ENCODE measurements around the gene CHST15. TPM values are rescaled to one million over a fixed set of nuclear protein-coding genes. Genes with fewer than 3 reads are reported as not detected.
A peak's percentile ranks its signal among the peaks of the same experiment; 100 is the strongest.

The CHST15 gene
- total RNA-seq, 1 donor from 2014 or later: 43.8 TPM

DNA sequence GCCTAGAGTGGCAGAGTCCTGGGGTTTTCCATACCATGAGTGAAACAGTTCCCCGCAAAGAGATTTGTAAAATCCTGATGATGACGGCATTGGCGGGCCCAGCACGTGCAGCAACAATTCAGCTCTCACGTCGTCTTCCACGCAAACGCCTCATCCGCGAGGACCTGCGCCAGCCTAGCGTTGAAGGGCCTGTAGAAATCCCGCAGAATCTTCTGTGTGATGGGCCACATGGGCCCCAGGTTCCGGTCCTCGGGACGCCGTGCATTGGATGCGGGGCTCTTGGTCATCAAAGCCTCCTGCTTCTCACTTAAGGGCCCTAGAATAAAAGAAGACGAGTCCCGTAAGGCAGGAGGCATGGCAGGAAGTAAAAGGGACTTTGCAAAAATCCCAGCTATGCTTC, 83.4 kb downstream of the CHST15 start:
- peak; percentile 68 for DNase-seq (ENCODE audit: low spot score)
- H3K9me3 Mint-ChIP-seq (ENCODE audit: low read depth): peaks cover 4% of the 10 kb centered on the region
- peaks cover 26% of the 10 kb centered on the region for H3K4me1 Mint-ChIP-seq (ENCODE audit: low read depth)
- H3K27ac Mint-ChIP-seq (ENCODE audit: unreplicated experiment): no peak overlapping the region
- TF ChIP-seq, protein P1, sequence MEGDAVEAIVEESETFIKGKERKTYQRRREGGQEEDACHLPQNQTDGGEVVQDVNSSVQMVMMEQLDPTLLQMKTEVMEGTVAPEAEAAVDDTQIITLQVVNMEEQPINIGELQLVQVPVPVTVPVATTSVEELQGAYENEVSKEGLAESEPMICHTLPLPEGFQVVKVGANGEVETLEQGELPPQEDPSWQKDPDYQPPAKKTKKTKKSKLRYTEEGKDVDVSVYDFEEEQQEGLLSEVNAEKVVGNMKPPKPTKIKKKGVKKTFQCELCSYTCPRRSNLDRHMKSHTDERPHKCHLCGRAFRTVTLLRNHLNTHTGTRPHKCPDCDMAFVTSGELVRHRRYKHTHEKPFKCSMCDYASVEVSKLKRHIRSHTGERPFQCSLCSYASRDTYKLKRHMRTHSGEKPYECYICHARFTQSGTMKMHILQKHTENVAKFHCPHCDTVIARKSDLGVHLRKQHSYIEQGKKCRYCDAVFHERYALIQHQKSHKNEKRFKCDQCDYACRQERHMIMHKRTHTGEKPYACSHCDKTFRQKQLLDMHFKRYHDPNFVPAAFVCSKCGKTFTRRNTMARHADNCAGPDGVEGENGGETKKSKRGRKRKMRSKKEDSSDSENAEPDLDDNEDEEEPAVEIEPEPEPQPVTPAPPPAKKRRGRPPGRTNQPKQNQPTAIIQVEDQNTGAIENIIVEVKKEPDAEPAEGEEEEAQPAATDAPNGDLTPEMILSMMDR (IDR thresholded peaks at IDR 0.05): no peak
- H3K27me3 Mint-ChIP-seq (ENCODE audit: low read depth): no peaks in the 10 kb centered on the region
- H3K4me3 Mint-ChIP-seq (ENCODE audit: unreplicated experiment): no peak overlapping the region
- peaks cover 48% of the 10 kb centered on the region for H3K36me3 Mint-ChIP-seq (ENCODE audit: low read depth)

DNA sequence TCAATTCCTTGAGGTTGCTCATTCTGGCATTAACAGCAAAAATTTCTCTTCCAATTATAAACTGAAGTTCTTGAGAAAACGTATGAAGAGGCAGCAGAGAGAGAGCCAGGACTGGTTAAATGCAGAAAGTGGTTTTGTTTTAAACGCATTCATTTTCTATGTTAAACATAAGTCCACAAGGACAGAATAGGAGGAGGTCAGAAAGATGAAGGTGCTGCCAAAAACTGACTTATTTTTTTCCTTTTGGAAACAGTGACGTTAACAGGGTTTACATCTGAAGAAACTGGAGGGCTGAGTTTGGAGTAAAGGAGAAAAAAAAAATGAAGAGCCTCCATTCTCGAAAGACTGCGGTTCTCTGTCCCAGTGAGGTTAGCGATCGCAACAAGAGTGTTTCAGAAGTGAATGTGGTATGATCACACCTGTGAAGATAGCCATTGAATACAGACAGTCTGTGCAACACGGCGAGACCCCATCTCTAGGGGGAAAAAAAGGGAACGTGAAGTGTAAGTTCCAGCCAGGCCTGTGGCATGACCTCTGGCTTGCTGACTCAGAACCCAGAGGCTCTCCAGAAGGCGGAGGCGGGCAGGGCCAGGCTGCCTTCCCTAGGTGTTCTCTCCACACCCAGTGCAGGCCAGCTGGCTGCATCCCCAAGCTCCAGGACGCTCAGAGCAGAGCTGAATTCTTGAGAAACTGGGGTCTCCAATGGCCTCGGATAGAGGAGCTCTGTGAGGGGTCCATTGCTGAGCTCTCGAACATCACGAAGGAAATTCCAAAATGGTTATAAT, 84.0 kb downstream of the CHST15 start:
- no peak overlapping the region for H3K27ac Mint-ChIP-seq (ENCODE audit: unreplicated experiment)
- H3K4me3 Mint-ChIP-seq (ENCODE audit: unreplicated experiment): no peak overlapping the region
- TF ChIP-seq, protein P1 (IDR thresholded peaks at IDR 0.05): no peak
- peaks cover 26% of the 10 kb centered on the region for H3K4me1 Mint-ChIP-seq (ENCODE audit: low read depth)
- H3K27me3 Mint-ChIP-seq (ENCODE audit: low read depth): no peaks in the 10 kb centered on the region
- peak; percentile 68 for DNase-seq (ENCODE audit: low spot score)
- peaks cover 48% of the 10 kb centered on the region for H3K36me3 Mint-ChIP-seq (ENCODE audit: low read depth)
- H3K9me3 Mint-ChIP-seq (ENCODE audit: low read depth): peaks cover 4% of the 10 kb centered on the region

DNA sequence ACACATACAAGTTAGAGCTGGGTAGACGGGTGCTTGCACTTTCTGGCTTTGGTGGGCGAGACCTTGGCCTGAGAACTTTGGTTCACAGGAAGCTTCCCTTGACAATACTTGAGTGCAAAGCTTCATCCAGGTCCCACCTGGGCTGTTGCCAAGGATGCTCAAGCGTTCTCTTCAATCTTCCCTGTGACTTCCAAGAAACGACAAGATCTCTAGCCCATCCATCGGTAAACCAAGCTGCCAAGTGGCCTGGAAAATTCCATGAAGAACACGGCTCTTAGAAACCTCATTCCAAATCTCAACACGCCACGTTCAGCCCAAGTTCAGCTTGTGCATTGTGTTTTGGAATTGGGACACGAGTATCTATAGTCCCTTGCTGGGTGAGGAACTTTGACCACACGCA, 84.7 kb downstream of the CHST15 start:
- Mint-ChIP-seq H3K4me3 (ENCODE audit: unreplicated experiment) (no peak overlapping the region), H3K9me3 (ENCODE audit: low read depth) (peaks cover under 1% of the 10 kb centered on the region), H3K4me1 (ENCODE audit: low read depth) (peaks cover 26% of the 10 kb centered on the region), H3K27me3 (ENCODE audit: low read depth) (no peaks in the 10 kb centered on the region), H3K36me3 (ENCODE audit: low read depth) (peaks cover 44% of the 10 kb centered on the region), H3K27ac (ENCODE audit: unreplicated experiment) (no peak overlapping the region)
- TF ChIP-seq, protein P1 (IDR thresholded peaks at IDR 0.05): no peak
- no peak for DNase-seq (ENCODE audit: low spot score)

DNA sequence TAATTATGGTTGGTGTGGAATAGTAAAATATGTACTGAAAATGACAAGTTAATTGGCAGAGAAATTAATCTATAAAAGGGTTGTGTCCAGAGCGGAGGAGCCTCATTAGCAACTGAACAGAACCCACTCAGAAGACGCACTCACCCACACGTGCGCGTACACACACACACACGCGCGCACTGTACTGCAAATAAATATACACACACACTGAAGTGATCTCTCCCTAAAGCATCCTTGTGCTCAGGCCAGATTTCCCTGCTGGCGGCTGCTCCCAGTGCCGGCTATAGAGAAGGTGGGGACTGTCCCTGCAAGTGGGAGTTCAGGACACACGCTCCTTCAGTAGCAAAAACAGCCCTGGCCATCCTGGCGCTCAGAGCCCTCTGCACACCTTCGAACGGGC, 85.2 kb downstream of the CHST15 start:
- no peak overlapping the region for H3K27ac Mint-ChIP-seq (ENCODE audit: unreplicated experiment)
- peaks cover 26% of the 10 kb centered on the region for H3K4me1 Mint-ChIP-seq (ENCODE audit: low read depth)
- peak; percentile 52 for DNase-seq (ENCODE audit: low spot score)
- peaks cover 41% of the 10 kb centered on the region for H3K36me3 Mint-ChIP-seq (ENCODE audit: low read depth)
- TF ChIP-seq, protein P1 (IDR thresholded peaks at IDR 0.05): no peak
- H3K27me3 Mint-ChIP-seq (ENCODE audit: low read depth): no peaks in the 10 kb centered on the region
- H3K4me3 Mint-ChIP-seq (ENCODE audit: unreplicated experiment): no peak overlapping the region
- no peaks in the 10 kb centered on the region for H3K9me3 Mint-ChIP-seq (ENCODE audit: low read depth)

DNA sequence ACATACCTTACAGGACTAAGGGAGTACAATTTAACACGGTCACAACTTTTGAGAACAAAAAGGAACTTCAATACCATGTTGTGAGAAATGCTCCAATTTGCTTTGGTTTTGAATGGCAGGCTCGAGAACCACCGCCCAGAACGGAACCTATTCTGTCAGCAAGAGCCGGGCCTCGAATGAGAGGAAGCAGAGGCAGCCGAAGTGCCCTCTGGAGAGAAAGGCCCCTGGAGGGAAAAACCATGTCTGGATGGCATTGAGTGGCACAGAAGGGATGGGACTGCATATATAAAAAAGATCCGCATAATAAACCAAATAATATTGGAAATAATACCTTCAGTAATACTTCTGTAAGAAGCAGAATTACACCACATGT, 85.6 kb downstream of the CHST15 start:
- Mint-ChIP-seq H3K4me1 (ENCODE audit: low read depth) (peaks cover 26% of the 10 kb centered on the region), H3K9me3 (ENCODE audit: low read depth) (no peaks in the 10 kb centered on the region), H3K27me3 (ENCODE audit: low read depth) (no peaks in the 10 kb centered on the region), H3K27ac (ENCODE audit: unreplicated experiment) (no peak overlapping the region), H3K4me3 (ENCODE audit: unreplicated experiment) (no peak overlapping the region), H3K36me3 (ENCODE audit: low read depth) (peaks cover 38% of the 10 kb centered on the region)
- TF ChIP-seq, protein P1 (IDR thresholded peaks at IDR 0.05): no peak
- peak; percentile 22 for DNase-seq (ENCODE audit: low spot score)

Data from chondrocyte (in vitro differentiated cells).